Gastrocnemius medialis (tissue), 4 donors: ENCODE measurements around the gene TBC1D3B. TPM values are rescaled to one million over a fixed set of nuclear protein-coding genes. Genes with fewer than 3 reads are reported as not detected.
A peak's percentile ranks its signal among the peaks of the same experiment; 100 is the strongest.

ENCODE experiments used
- ATAC-seq, 2 donors: fragments of 150-250 bp; one replicate each; pipeline ENCODE4 v1.9.1; 2016
- DNase-seq, 2 donors: peaks; one replicate each; pipeline ENCODE4 v3.0.0-alpha.2; 2019
- H3K27ac ChIP-seq, 4 donors: fragments of 200-600 bp; sonication (generic); 1 replicate in 1 of 4; 2 replicates in 3 of 4; pipeline ENCODE4 v1.5.1; 2016 to 2018; ENCODE audit warnings: mild to moderate bottlenecking in 2 of 4, moderate library complexity in 1 of 4
- H3K27me3 ChIP-seq, 3 donors: fragments of 200-600 bp; sonication (generic) in 2 of 3; 1 replicate in 1 of 3; 2 replicates in 2 of 3; pipeline versions ENCODE4 v1.5.1 to v1.6.0; 2016 to 2019; ENCODE audit warnings: mild to moderate bottlenecking in 1 of 3, moderate library complexity in 1 of 3
- H3K36me3 ChIP-seq, 2 donors: fragments of 200-600 bp; sonication (generic) in 1 of 2; one replicate each; pipeline ENCODE4 v1.5.1; 2017 to 2018
- H3K4me1 ChIP-seq, 2 donors: fragments of 200-600 bp; sonication (generic) in 1 of 2; one replicate each; pipeline ENCODE4 v1.5.1; 2016 to 2017; ENCODE audit warnings: mild to moderate bottlenecking in 2 of 2
- H3K4me3 ChIP-seq, 4 donors: fragments of 200-600 bp; sonication (generic) in 3 of 4; 1 replicate in 1 of 4; 2 replicates in 3 of 4; pipeline ENCODE4 v1.5.1; 2016 to 2019; ENCODE audit warnings: mild to moderate bottlenecking in 2 of 4
- H3K9me3 ChIP-seq, 3 donors: fragments of 200-600 bp; sonication (generic) in 2 of 3; 1 replicate in 1 of 3; 2 replicates in 2 of 3; pipeline ENCODE4 v1.5.1; 2016 to 2019
- POLR2A ChIP-seq, 2 donors: fragments of 450-650 bp; IDR thresholded peaks; one replicate each; pipeline ENCODE4 v1.6.1; 2017; ENCODE audit warnings: antibody characterized with exemption in 2 of 2, mild to moderate bottlenecking in 2 of 2, moderate library complexity in 2 of 2
- in situ Hi-C, 4 donors: fragments of 200-750 bp; cut with MboI; loops; one replicate each; pipeline versions ENCODE4 v1.15.0 to v1.8.0; 2017; ENCODE audit warnings: low sequenced_read_pairs in 4 of 4
- intact Hi-C: fragments of 100-400 bp; cut with DNase I; formaldehyde crosslinking; loops from one replicate; pipeline ENCODE4 v1.15.1; 2023; ENCODE audit warnings: low total_unique reads
- total RNA-seq, 4 donors: library from RNA; depleted of rRNA; stranded (reverse); fragments of >200 nt; gene quantifications; one replicate each; pipeline versions ENCODE4 v1.1.0 to v1.2.3, GENCODE V29; 2016
- TF ChIP-seq, protein P1 (sequence below), 5 experiments: fragments of 450-650 bp in 3 of 5; fragments of 200-600 bp in 2 of 5; sonication (generic) in 2 of 5; IDR thresholded peaks in 4 of 5; conservative IDR thresholded peaks in 1 of 5; 1 replicate in 4 of 5; 2 replicates in 1 of 5; pipeline ENCODE4 v1.5.1; 2016 to 2019; ENCODE audit warnings: antibody characterized with exemption in 5 of 5, mild to moderate bottlenecking in 3 of 5, moderate library complexity in 3 of 5

Gene TBC1D3B
- total RNA-seq, 4 donors from 2014 or later = 0.98 to 4.8 TPM; not detected in 2

DNA sequence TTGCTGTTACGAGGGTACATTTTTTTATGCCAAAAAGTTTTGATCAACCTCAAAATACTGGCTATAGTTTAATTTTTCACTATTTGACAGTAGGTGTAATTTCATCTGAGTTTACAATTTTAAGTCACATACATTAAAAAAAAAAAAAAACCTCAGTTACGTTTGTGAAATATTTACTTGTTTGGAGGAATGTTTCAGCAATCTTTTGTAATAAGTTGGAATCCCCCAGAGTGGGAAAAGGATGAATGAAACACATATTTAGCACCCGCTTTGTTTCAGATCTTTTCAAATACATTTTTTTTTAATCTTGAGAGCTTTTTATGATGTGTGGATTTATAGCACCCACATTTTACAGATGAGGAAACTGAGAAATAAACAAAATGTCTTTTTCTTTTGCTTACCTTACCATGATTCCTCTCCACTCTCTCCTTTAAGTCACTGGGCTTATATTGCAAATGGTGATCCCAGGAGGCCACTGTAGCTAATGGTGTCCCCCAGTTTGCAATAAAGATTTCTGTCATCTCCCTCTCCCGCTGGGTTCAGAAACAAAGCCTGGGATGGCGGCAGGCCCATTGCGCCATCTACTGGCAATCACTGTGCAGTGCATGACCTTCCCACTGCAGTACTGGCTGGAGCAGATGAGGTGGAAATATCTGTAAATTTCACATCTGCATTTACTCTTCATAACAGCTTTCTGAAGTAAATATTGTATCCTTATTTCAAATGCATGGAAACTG lies 27.7 kb downstream of the TBC1D3B start:
- ATAC-seq (peak; percentile 50 to 64), DNase-seq (peak in 1 of 2 donors; percentile 34)
- TF ChIP-seq POLR2A (IDR thresholded peaks at IDR 0.05) = no peak
- TF ChIP-seq, protein P1, sequence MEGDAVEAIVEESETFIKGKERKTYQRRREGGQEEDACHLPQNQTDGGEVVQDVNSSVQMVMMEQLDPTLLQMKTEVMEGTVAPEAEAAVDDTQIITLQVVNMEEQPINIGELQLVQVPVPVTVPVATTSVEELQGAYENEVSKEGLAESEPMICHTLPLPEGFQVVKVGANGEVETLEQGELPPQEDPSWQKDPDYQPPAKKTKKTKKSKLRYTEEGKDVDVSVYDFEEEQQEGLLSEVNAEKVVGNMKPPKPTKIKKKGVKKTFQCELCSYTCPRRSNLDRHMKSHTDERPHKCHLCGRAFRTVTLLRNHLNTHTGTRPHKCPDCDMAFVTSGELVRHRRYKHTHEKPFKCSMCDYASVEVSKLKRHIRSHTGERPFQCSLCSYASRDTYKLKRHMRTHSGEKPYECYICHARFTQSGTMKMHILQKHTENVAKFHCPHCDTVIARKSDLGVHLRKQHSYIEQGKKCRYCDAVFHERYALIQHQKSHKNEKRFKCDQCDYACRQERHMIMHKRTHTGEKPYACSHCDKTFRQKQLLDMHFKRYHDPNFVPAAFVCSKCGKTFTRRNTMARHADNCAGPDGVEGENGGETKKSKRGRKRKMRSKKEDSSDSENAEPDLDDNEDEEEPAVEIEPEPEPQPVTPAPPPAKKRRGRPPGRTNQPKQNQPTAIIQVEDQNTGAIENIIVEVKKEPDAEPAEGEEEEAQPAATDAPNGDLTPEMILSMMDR (IDR thresholded peaks at IDR 0.05 in 4 of 5, conservative IDR thresholded peaks at IDR 0.05 in 1 of 5) = peak; percentile 55 to 95 (median 69)
- H3K27me3 ChIP-seq = peaks cover 0 to 18% (median 0%) of the 10 kb centered on the region in 3 donors
- no peak overlapping the region for H3K27ac ChIP-seq
- H3K4me1 ChIP-seq = no peaks in the 10 kb centered on the region
- no peaks in the 10 kb centered on the region for H3K9me3 ChIP-seq
- in situ Hi-C loops = loop anchor here (5.0 to 25.0 kb wide), 4 partner anchors 161 to 184 kb away; partner anchors contain the start of genes CCL14 (in 1 of the 4) and CCL16 (in 1 of the 4)
- no peaks in the 10 kb centered on the region for H3K36me3 ChIP-seq
- no peak overlapping the region for H3K4me3 ChIP-seq
- intact Hi-C loops = loop anchor here (10.0 kb wide), 1 partner anchor 174 kb away; no protein-coding TSS in a partner anchor

DNA sequence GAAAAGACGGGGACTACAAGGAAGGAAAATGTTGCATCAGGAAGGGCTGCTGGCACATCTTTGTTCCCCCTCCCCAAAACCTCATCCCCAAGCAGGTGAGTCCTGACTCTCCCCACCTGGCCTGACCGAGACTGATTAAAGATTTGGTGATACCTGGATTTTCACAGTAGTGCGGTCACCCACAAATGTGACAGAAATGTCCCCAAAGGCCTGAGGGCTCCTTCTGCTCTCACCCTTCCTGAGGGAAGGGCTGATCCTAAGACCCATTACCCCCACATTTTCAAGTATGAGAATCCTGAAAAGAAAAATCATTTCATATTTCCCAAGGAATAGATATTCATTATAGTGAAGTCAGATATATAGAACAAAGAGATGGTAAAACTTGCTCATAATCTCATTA lies 28.8 kb downstream of the TBC1D3B start:
- Histone ChIP-seq H3K4me1 (no peaks in the 10 kb centered on the region), H3K4me3 (no peak overlapping the region), H3K36me3 (no peaks in the 10 kb centered on the region), H3K27me3 (peaks cover 0 to 13% (median 0%) of the 10 kb centered on the region in 3 donors), H3K27ac (no peak overlapping the region), H3K9me3 (no peaks in the 10 kb centered on the region)
- intact Hi-C loops = loop anchor here (10.0 kb wide), 1 partner anchor 173 kb away; no protein-coding TSS in a partner anchor
- TF ChIP-seq POLR2A (IDR thresholded peaks at IDR 0.05) = no peak
- TF ChIP-seq, protein P1 (IDR thresholded peaks at IDR 0.05 in 4 of 5, conservative IDR thresholded peaks at IDR 0.05 in 1 of 5) = no peak
- in situ Hi-C loops = loop anchor here (5.0 to 25.0 kb wide), 4 partner anchors 160 to 183 kb away; partner anchors contain the start of genes CCL14 (in 1 of the 4) and CCL16 (in 1 of the 4)
- no peak for ATAC-seq
- DNase-seq = no peak

DNA sequence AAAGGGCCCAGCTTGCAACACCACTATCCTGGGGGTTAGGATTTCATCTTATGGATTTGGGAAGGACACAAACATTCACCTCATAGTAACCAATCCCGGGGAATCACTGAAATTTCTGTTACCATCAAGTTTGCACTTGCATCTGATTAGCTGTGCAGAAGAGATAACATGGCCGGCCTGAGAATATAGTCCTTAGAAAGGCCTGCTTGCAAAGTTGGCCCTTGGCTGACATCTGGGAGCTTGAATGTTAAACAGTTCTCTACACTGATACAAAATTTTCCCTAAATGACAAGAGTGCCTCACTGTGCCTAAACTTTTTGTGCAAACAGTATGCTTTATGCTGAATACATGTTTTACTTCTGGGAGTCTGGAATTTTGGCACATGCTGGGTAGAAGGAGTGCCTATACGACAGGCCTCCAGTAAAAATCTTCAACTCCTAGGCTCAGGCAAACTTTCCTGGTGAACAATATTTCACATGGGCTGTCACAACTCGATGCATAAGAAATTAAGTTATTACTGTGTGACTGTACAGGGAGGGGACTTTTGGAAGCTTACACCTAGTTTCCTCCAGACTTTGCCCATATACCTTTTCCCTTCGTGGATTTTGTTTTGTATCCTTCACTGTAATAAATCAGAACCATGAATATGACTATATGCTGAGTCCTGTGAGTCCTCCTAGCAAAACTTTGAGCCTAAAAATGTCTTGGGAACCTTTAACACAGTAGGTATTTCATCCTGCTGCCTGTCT lies 31.3 kb downstream of the TBC1D3B start:
- Histone ChIP-seq H3K4me3 (no peak overlapping the region), H3K27me3 (peaks cover 0 to 4% (median 0%) of the 10 kb centered on the region in 3 donors), H3K9me3 (no peaks in the 10 kb centered on the region), H3K4me1 (no peaks in the 10 kb centered on the region), H3K27ac (no peak overlapping the region), H3K36me3 (no peaks in the 10 kb centered on the region)
- in situ Hi-C loops (loop anchor here (5.0 to 25.0 kb wide), 4 partner anchors 158 to 180 kb away; partner anchors contain the start of genes CCL14 (in 1 of the 4) and CCL16 (in 1 of the 4)), intact Hi-C loops (loop anchor here (10.0 kb wide), 1 partner anchor 170 kb away; no protein-coding TSS in a partner anchor)
- ATAC-seq = no peak
- TF ChIP-seq POLR2A (IDR thresholded peaks at IDR 0.05) = no peak
- TF ChIP-seq, protein P1 (IDR thresholded peaks at IDR 0.05 in 4 of 5, conservative IDR thresholded peaks at IDR 0.05 in 1 of 5) = no peak
- no peak for DNase-seq

DNA sequence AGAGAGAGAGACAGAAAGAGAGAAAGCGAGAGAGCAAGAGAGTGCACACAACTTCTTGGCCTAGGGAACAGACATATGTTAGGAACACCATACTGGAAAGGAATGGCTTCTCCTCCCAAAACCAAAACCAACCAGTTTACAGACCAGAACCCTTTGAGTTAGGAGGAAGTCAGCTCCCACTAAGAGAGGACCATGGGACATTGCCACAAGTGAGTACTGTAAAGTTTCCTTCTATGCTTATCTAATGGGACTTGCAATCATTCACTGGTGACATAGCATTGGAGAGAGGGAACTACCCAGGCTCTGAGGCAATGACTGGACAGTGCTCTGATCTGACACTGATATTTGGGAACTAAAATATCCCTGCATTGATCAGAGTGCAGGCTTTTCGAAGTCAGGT lies 32.4 kb downstream of the TBC1D3B start:
- no peaks in the 10 kb centered on the region for H3K4me1 ChIP-seq
- H3K27me3 ChIP-seq = no peaks in the 10 kb centered on the region
- H3K9me3 ChIP-seq = no peaks in the 10 kb centered on the region
- intact Hi-C loops (loop anchor here (10.0 kb wide), 1 partner anchor 169 kb away; no protein-coding TSS in a partner anchor), in situ Hi-C loops (loop anchor here in 3 of 4 donors (10.0 to 25.0 kb wide), 3 partner anchors 157 to 179 kb away; partner anchors contain the start of genes CCL14 (in 1 of the 3) and CCL16 (in 1 of the 3))
- no peaks in the 10 kb centered on the region for H3K36me3 ChIP-seq
- DNase-seq (no peak), ATAC-seq (no peak)
- no peak overlapping the region for H3K27ac ChIP-seq
- H3K4me3 ChIP-seq = no peak overlapping the region
- TF ChIP-seq, protein P1 (IDR thresholded peaks at IDR 0.05 in 4 of 5, conservative IDR thresholded peaks at IDR 0.05 in 1 of 5) = no peak
- TF ChIP-seq POLR2A (IDR thresholded peaks at IDR 0.05) = no peak
